ENCODE measurements around the gene NID1.

The NID1 gene

DNA sequence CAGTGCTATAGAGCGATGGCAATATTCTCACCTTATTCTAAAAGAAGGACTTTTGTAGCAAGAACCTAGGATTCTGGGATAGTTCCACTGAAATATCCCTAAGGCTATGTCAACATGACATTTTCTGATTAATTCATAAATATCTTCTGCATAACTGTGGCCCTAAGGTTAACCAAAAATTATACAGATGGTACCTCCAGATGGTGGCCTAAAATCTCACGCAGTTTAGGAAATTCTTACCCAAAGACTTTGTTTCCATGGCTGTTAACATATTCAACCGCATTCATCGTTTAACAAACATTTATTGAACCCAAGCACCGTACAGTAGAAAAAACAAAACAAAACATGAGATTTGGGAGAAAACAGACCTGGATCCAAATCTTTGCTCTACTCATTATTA lies 19.1 kb downstream of the NID1 start:
- no peak overlapping the region for H3K4me3 ChIP-seq (ENCODE audit: low read depth, low read length)
- no peak for TF ChIP-seq CTCF (IDR thresholded peaks at IDR 0.05; ENCODE audit: low read depth, low read length)

GRCh38 chr1:236044341-236044740 lies 20.5 kb downstream of the NID1 start:
- no peak for TF ChIP-seq CTCF (IDR thresholded peaks at IDR 0.05; ENCODE audit: low read depth, low read length)
- no peak overlapping the region for H3K4me3 ChIP-seq (ENCODE audit: low read depth, low read length)

- H3K4me3 ChIP-seq (ENCODE audit: low read depth, low read length): no peak overlapping the region
- no peak for TF ChIP-seq CTCF (IDR thresholded peaks at IDR 0.05; ENCODE audit: low read depth, low read length)
Observed at GRCh38 chr1:236041631-236042618, 23.0 kb downstream of the NID1 start.

DNA sequence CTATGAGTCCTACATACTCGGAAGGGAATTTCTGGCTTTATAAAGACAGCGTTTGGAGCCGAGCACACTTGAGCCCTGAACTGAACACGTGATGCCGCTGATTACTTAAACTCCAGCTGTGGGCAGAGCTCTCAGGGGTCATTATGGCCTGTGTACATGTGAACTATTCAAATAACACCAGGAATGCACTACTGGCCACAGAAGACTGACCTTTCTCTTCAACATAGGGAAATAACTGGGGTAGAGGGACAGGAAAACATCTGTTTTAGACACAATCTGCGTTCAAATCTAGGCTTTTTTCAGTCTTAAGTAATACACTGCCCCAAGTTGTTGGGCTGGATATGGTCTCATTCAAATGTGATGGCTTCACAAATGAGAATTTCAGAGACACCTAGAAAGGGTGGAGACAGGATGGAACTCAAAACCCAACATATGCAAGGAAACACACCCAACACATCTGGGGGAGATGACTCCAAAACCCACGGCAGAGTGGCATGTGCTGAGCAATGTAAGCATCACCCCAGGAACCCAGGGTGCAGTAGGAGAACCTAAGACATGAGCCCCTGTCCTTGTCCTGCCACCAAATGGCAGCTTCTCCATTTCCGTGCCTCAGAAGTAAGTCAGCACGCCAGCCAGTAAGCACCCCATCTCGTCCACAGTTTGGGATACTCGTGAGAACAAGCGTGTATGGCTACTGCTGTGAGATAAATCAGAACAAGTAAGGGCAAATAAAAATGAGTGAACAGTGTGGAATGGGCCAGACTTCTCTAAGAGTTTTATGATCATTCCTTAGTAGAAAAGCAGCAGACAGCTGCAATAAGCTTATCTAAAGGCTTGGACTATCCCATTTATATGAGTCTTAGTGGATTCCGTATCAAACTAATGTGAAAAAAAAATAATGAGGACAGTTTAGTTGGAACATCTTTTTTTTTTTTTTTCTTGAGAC lies 24.9 kb downstream of the NID1 start:
- no peak overlapping the region for H3K4me3 ChIP-seq (ENCODE audit: low read depth, low read length)
- TF ChIP-seq CTCF (IDR thresholded peaks at IDR 0.05; ENCODE audit: low read depth, low read length): no peak

GRCh38 chr1:236038034-236038433 lies 26.9 kb downstream of the NID1 start:
- no peak for TF ChIP-seq CTCF (IDR thresholded peaks at IDR 0.05; ENCODE audit: low read depth, low read length)
- no peak overlapping the region for H3K4me3 ChIP-seq (ENCODE audit: low read depth, low read length)

DNA sequence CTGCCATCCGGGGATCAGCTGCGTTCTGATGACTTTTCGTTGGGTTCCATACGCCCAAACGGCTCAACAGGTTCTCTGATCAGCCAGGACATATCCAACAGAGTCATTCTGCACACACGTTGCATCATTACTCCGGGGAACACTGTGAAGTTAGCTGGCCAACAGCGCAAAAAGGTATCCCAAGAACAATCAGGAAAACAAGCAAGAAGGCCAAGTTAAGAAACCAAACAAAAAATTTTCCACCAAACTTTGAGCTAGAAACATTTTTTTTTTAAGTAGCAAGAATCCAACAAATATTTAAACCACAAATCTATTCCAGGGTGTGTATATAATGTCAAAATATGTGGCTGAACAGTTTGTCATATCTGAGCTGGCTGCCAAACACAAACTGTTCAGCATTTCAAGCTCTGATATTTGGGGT lies 29.2 kb downstream of the NID1 start:
- no peak for TF ChIP-seq CTCF (IDR thresholded peaks at IDR 0.05; ENCODE audit: low read depth, low read length)
- no peak overlapping the region for H3K4me3 ChIP-seq (ENCODE audit: low read depth, low read length)

Data from WI38 (cell line).